HUDEP-2 (cell line): Measurements from ENCODE around the gene CADM2.

Experiments
- DNase-seq, 76 experiments: peaks; one replicate each; lab custom pipeline; 2025; ENCODE audit not compliant: unreplicated experiment in 76 of 76; lab: John Stamatoyannopoulos, UW

CADM2 gene

GRCh38 chr3:85535517-85535916 lies 576.7 kb downstream of the CADM2 start:
- DNase-seq: no peak

- no peak for DNase-seq
These were observed 580.4 kb downstream of the CADM2 start for GRCh38 chr3:85539232-85539631.

GRCh38 chr3:85554153-85554552 lies 595.4 kb downstream of the CADM2 start:
- DNase-seq: no peak

GRCh38 chr3:85560088-85560785 lies 601.4 kb downstream of the CADM2 start:
- no peak for DNase-seq

- DNase-seq: peak in 12 of 76 experiments; percentile 1 to 72 (median 16)
These were observed 608.4 kb downstream of the CADM2 start for GRCh38 chr3:85567071-85567676.

- DNase-seq: no peak
These were observed 612.0 kb downstream of the CADM2 start for GRCh38 chr3:85570819-85571218.

GRCh38 chr3:85571835-85572234 lies 613.0 kb downstream of the CADM2 start:
- no peak for DNase-seq

- DNase-seq: no peak
These were observed 613.6 kb downstream of the CADM2 start for GRCh38 chr3:85572426-85572825.

GRCh38 chr3:85572978-85573377 lies 614.2 kb downstream of the CADM2 start:
- DNase-seq: no peak

- DNase-seq: no peak
These were observed 615.4 kb downstream of the CADM2 start for GRCh38 chr3:85574006-85574705.

- DNase-seq: peak in 37 of 76 experiments; percentile 0 to 49 (median 4)
These were observed 617.4 kb downstream of the CADM2 start for GRCh38 chr3:85576091-85576690.

- no peak for DNase-seq
These were observed 618.0 kb downstream of the CADM2 start for GRCh38 chr3:85576697-85577200.

GRCh38 chr3:85584779-85585356 lies 626.1 kb downstream of the CADM2 start:
- no peak for DNase-seq

GRCh38 chr3:85586018-85586417 lies 627.2 kb downstream of the CADM2 start:
- DNase-seq: no peak

GRCh38 chr3:85589145-85589544 lies 630.4 kb downstream of the CADM2 start:
- DNase-seq: no peak

- DNase-seq: no peak
These were observed 632.7 kb downstream of the CADM2 start for GRCh38 chr3:85591451-85591850.

- no peak for DNase-seq
These were observed 633.5 kb downstream of the CADM2 start for GRCh38 chr3:85592256-85592655.

GRCh38 chr3:85594676-85595075 lies 635.9 kb downstream of the CADM2 start:
- DNase-seq: no peak

GRCh38 chr3:85603378-85603777 lies 644.6 kb downstream of the CADM2 start:
- DNase-seq: no peak

GRCh38 chr3:85604641-85605040 lies 645.9 kb downstream of the CADM2 start:
- DNase-seq: no peak

GRCh38 chr3:85605066-85605465 lies 646.3 kb downstream of the CADM2 start:
- DNase-seq: no peak
